Raji (cell line): ENCODE measurements around the gene ASNS.

Experiments used
- POLR2A ChIP-seq: IDR thresholded peaks from 2 replicates; pipeline ENCODE4 v1.6.1; 2011; ENCODE audit warnings: low read depth, low read length, control low read depth; ENCODE audit not compliant: insufficient read depth

Gene ASNS, protein sequence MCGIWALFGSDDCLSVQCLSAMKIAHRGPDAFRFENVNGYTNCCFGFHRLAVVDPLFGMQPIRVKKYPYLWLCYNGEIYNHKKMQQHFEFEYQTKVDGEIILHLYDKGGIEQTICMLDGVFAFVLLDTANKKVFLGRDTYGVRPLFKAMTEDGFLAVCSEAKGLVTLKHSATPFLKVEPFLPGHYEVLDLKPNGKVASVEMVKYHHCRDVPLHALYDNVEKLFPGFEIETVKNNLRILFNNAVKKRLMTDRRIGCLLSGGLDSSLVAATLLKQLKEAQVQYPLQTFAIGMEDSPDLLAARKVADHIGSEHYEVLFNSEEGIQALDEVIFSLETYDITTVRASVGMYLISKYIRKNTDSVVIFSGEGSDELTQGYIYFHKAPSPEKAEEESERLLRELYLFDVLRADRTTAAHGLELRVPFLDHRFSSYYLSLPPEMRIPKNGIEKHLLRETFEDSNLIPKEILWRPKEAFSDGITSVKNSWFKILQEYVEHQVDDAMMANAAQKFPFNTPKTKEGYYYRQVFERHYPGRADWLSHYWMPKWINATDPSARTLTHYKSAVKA

DNA sequence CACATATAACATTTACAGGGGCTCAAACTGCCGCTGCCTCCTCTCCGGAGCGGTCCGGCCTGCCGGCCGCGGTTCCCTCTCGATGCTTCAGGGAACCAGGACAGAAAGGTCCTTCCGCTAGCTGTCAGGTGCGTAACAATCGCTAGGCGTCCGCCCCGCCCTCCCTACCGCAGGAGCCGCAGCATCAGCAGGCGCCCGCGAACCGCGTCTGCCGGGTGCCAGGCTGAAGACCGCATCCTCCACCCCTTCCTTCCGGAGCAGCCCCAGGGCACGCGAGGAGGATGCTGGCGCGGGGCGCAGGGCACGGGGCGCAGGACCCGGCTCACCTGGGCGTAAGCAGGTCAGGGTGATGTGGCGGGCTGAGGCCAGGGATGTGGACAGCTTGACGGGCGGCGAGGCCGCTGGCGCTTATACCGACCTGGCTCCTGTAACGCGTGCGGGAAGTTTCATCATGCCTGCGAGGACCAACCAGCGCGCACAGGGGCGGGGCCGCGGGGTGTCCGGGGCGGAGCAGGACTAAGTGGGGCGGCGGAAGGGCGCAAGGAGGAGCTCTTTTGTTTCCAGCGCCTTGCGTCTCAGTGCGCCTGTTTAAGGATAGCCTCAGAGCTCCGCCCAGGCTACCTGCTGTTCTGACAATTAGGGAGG is at the start of gene ASNS:
ASNS (minus strand) TSS at position 384 of the 645 bp plus-strand sequence. CDS start 3,252 bp downstream, outside the sequence.
- TF ChIP-seq POLR2A: peak; percentile 93

DNA sequence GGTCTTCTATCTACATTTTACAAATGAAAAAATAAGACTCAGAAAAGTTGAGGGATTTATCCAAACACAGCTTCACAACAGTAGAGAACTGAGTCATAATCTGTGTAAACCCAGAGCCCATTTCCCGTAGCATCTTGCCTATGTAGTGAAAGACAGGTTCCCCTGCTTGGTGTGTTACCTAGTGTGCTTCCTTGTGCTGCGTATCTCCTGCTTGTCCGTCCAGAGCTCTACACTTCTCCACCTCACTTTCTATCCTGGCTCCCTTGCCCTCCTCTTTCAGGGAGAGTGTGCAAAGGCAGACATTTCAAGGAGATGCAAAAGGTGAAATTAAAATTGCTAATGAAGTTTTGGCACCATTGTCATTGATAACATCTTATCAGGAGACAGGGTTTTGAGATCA is 1.4 kb upstream of the ASNS start:
- TF ChIP-seq POLR2A: no peak

DNA sequence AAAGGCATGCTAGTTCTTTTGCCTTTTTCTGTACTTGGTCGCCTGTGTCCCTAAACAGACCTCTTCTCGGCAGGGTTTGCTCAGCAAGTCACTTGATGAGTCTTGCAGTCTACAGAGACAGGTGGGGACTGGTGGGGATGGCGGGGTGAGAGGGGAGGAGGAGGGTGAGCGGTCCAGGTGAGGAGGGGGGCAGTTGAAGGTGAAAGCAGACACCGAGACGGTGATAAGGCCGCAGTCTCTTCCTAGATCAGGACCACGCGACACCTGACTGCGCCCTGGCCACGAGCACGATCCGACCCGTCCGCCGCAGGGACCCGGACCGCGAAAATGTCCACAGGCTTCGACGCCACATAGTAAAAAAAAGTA is 566 bp downstream of the ASNS start:
- no peak for TF ChIP-seq POLR2A

DNA sequence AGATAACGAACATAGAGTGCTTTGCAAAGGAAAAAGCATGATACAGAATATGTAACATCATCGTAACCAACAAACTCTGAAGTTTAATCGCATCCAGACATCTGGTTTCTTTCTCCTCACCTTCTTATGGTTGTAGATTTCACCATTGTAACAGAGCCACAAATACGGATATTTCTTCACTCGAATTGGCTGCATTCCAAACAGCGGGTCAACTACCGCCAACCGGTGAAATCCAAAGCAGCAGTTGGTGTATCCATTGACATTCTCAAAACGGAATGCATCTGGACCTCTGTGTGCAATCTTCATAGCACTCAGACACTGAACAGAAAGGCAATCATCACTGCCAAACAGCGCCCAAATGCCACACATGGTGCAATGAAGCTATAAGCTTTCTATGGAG is 3.4 kb downstream of the ASNS start:
- TF ChIP-seq POLR2A: no peak

DNA sequence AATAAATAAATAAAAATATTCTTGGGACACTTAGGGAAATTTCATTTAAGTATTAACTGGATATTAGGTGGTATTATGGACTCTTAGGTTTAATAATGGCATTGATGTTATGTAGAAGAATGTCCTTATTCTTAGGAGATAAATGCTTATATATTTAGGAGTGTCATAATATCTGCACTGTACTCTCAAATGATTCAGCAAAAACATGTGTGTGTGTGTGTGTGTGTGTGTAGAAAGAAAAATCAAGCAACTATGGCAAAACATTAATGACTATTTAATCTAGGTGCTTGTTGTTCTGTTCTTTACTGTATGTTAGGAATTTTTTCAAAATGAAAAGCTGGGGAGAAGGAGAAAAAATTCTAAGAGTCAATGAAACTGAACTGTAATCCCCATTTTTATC is 3.9 kb downstream of the ASNS start:
- TF ChIP-seq POLR2A: no peak

DNA sequence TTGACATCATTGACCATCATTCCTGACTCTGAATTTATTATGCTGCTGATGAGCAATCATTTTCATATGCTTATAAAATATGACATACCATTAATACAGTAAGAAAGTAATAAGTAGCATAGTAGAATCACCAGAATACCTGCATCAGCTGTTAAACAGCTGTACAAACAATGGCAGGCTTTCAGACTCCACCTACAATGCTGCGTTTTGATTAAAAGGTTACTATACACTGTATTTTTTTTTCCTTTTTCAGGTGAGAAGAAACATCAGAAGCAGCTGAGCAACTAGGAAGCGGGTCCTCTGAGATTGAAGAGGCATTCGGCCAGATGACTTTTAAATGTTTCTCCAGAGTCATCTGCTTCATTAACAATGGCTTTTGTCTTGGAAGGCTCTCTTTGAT is 7.1 kb downstream of the ASNS start:
- TF ChIP-seq POLR2A: no peak

DNA sequence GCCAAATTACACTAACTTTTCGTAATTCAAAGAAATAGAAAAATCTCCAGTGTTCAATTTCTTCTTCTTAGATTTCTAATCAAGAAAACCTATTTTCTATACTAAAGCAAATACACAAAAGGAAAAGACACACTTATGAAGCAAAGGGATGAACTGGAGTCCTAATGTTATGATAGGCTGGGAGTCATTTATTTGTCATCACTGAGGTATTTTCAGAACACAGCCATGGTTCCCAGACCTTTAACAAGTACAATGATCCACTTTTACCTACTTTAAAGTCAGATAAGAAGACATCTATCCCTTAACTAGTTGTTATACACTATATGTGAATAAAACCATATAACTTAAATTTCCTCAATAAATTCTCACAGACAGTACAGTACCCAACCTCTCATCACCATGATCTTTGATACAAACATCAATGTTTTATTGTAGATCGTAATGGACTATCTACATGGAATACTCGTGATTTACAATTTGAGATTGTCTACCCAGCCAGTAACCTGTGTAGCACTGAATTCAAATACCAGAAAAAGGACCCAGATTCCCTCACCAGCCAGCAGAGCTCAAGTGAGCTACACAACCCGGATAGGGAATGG is 12.5 kb downstream of the ASNS start:
- TF ChIP-seq POLR2A: no peak

DNA sequence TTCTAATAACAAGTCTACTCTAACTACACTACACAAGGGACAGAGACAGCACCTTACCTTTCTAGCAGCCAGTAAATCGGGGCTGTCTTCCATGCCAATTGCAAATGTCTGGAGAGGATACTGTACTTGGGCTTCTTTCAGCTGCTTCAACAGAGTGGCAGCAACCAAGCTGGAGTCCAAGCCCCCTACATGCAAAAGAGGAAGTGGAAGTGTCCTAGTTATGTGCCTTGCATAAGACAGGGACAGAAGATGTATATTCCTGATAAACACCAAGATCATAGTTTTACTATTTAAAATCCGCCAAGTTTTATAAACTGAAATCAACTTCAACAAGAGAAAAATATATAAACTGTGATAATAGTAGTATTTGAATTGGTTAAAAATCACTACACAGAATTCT is 14.0 kb downstream of the ASNS start:
- TF ChIP-seq POLR2A: no peak

DNA sequence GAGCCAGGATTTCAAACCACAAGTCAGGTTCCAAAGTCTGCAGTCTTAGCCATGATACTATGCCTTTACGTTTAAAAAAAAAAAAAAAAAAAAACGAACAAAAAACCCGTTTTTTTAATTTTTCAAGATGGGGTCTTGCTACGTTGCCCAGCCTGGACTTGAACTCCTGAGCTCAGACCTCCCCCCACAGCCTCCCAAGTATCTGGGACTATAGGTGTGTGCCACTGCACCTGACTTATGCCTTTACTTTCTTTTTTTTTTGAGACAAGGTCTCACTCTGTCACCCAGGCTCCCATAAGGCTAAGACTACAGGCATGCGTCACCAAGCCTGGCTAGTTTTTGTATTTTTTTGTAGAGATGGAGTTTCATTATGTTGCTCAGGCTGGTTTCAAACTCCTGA is 14.7 kb downstream of the ASNS start:
- TF ChIP-seq POLR2A: no peak

DNA sequence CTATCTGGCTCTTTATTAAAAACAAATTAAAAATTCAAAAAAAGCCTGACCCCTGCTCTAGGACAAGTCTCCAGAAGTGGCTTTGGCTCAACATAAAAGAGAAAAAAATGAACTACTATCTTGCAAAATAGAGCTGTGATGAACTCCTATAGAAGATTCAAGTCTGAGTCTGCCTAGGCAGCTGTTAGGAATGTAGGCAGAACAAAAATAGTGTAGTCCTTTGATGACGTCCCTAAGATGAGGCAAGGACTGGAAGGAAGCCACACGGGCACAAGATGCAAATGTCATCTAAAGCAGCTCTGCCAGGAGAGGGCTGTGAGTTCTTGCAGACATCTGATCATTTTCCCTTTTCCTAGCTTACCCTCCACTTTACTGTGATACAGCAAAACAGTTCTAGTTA is 20.5 kb downstream of the ASNS start:
- TF ChIP-seq POLR2A: no peak

DNA sequence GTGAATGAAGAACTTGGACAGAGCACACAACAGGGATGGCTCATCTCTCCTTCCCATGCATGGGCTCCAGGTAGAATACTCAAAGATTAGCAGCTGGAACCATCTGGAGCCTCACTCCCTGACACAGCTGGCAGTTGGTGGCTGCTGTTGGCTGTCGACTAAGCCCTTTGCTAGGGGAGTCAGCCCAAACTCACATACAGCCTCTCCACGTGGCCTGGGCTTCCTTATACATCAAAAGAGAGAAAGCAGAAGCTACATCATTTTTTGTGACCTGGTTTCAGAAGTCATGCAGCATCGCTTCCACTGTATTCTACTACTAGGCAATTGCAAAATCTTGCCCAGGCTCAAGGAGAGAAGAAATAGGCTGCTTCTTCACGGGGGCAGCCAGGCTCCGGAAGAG is 24.4 kb downstream of the ASNS start:
- no peak for TF ChIP-seq POLR2A

DNA sequence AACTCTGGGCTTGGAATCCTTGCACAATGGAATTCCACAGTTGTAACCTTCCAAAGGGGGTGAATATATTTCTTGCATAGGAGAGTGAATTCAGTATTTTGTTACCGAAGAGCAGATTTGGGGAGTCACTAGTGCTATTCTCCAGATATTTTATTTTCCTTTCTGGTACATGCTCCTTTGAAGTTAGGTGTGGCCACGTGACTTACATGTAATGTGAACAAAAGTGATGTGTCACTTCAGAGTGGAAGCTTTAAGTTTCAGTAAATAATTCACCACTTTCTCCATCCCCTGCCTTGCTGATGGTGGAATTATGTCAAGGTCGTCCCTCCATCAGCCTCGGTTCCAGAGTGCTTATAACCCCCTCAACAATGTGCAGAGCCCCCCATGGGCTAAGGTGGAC is 25.3 kb downstream of the ASNS start:
- no peak for TF ChIP-seq POLR2A

DNA sequence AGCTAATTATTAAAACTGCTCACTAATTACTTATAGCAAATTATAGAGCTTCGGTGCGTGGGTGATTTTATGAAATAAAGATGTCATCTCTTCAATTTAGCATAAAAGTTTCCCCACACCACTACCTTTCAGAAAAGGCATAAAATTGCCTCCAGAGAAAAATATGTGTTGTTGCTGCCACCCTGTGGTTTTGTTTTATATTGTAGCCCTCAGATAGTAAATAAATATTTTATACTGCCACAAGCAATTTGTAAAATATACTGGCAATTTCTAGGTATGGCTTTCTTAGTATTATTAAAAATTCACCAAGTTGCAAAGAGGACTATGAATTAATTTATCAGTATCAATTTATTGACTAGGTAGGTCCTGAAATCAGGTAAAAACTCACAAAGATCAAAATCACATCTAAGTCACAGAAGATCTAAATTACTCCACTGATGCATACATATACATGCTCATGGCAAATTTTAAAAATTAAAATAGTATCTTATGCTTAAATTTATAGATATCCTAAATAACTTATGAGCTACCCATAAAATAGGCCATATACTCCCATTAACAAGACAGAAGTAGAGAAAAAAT is 26.5 kb downstream of the ASNS start:
- TF ChIP-seq POLR2A: no peak

DNA sequence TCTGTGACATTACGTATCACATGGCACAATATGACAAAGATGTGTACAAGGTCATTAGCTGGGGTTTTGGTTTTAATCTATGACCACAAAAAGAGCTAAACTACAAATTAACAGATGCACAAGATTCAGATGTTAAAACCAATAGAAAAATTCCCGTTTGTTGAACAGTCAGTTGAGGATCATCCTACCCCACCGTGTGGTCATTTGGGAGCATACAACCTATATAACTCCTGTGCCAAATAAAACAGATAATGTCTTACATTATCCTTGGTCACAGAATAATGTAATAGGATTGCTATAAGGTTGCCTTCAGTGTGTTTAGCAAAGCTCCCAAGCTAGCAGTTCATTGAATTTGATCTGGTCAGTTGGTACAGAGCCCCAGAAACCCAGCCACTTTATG is 28.2 kb downstream of the ASNS start:
- no peak for TF ChIP-seq POLR2A

DNA sequence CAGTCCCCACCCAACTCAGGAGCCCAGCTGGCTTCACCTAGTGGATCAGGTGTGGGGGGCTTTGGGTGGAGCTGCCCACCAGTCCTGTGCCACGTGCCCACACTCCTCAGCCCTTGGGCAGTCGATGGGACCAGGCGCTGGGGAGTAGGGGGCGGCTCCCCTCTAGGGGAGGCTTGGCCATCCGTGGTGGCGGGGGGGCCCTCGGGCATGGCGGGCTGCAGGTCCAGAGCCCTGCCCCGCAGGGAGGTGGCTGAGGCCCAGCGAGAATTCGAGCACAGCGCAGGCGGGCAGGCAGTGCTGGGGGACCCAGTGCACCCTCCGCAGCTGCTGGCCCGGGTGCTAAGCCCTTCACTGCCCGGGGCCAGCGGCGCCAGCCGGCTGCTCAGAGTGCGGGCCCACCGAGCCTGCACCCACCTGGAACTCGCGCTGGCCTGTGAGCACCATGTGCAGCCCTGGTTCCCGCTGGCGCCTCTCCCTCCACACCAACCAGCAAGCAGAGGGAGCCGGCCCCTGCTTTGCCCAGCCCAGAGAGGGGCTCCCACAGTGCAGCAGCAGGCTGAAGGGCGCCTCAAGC is 29.3 kb downstream of the ASNS start:
- no peak for TF ChIP-seq POLR2A
